Peyer's patch (tissue), 4 donors: ENCODE measurements around the gene HARBI1.

Experiments used
- POLR2A ChIP-seq, 2 donors: fragments of 450-650 bp; IDR thresholded peaks; one replicate each; pipeline ENCODE4 v1.5.1; 2017; ENCODE audit warnings: antibody characterized with exemption in 2 of 2, mild to moderate bottlenecking in 2 of 2, moderate library complexity in 2 of 2
- TF ChIP-seq, protein P1 (sequence below), 6 experiments: fragments of 450-650 bp in 4 of 6; fragments of 200-600 bp in 2 of 6; sonication (generic) in 1 of 6; IDR thresholded peaks; one replicate each; pipeline ENCODE4 v1.5.1; 2017 to 2019; ENCODE audit warnings: antibody characterized with exemption in 6 of 6, mild to moderate bottlenecking in 3 of 6, moderate library complexity in 1 of 6

DNA sequence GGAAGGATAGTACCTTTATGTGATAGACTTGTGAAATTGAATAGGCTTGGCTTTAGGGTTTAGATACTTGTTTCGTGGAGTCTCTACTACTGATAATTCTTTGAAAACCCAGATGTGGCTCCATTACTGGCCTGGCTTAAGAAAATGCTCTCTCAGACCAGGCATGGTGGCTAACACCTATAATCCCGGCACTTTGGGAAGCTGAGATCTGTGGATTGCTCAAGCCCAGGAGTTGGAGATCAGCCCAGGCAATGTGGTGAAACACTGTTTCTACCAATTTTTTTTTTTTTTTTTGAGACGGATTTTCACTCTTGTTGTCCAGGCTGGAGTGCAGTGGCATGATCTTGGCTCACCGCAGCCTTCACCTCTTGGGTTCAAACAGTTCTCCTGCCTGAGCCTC is 41.2 kb upstream of the HARBI1 start:
- no peak for TF ChIP-seq POLR2A (IDR thresholded peaks at IDR 0.05)
- TF ChIP-seq, protein P1, sequence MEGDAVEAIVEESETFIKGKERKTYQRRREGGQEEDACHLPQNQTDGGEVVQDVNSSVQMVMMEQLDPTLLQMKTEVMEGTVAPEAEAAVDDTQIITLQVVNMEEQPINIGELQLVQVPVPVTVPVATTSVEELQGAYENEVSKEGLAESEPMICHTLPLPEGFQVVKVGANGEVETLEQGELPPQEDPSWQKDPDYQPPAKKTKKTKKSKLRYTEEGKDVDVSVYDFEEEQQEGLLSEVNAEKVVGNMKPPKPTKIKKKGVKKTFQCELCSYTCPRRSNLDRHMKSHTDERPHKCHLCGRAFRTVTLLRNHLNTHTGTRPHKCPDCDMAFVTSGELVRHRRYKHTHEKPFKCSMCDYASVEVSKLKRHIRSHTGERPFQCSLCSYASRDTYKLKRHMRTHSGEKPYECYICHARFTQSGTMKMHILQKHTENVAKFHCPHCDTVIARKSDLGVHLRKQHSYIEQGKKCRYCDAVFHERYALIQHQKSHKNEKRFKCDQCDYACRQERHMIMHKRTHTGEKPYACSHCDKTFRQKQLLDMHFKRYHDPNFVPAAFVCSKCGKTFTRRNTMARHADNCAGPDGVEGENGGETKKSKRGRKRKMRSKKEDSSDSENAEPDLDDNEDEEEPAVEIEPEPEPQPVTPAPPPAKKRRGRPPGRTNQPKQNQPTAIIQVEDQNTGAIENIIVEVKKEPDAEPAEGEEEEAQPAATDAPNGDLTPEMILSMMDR (IDR thresholded peaks at IDR 0.05), result no peak
